HFF-Myc (cell line): ENCODE results near the gene FOLR1.

Experiments used
- DNase-seq: peaks from one replicate; pipeline ENCODE4 v3.0.0-alpha.2; 2011; ENCODE audit warnings: low read depth; ENCODE audit errors: extremely low read depth
- H3K4me3 ChIP-seq: replicated peaks from 2 replicates; pipeline ENCODE4 v1.5.1; 2011; ENCODE audit warnings: low read depth, mild to moderate bottlenecking, control low read depth, low read length
- TF ChIP-seq, protein P1 (sequence below): IDR thresholded peaks from 2 replicates; pipeline ENCODE4 v1.5.1; 2012; ENCODE audit warnings: mild to moderate bottlenecking, low read depth, low read length, control low read depth; ENCODE audit errors: missing control alignments

The FOLR1 gene

GRCh38 chr11:72226701-72227100 is 34.8 kb downstream of the FOLR1 start:
- no peak overlapping the region for H3K4me3 ChIP-seq
- TF ChIP-seq, protein P1, sequence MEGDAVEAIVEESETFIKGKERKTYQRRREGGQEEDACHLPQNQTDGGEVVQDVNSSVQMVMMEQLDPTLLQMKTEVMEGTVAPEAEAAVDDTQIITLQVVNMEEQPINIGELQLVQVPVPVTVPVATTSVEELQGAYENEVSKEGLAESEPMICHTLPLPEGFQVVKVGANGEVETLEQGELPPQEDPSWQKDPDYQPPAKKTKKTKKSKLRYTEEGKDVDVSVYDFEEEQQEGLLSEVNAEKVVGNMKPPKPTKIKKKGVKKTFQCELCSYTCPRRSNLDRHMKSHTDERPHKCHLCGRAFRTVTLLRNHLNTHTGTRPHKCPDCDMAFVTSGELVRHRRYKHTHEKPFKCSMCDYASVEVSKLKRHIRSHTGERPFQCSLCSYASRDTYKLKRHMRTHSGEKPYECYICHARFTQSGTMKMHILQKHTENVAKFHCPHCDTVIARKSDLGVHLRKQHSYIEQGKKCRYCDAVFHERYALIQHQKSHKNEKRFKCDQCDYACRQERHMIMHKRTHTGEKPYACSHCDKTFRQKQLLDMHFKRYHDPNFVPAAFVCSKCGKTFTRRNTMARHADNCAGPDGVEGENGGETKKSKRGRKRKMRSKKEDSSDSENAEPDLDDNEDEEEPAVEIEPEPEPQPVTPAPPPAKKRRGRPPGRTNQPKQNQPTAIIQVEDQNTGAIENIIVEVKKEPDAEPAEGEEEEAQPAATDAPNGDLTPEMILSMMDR = no peak
- no peak for DNase-seq

DNA sequence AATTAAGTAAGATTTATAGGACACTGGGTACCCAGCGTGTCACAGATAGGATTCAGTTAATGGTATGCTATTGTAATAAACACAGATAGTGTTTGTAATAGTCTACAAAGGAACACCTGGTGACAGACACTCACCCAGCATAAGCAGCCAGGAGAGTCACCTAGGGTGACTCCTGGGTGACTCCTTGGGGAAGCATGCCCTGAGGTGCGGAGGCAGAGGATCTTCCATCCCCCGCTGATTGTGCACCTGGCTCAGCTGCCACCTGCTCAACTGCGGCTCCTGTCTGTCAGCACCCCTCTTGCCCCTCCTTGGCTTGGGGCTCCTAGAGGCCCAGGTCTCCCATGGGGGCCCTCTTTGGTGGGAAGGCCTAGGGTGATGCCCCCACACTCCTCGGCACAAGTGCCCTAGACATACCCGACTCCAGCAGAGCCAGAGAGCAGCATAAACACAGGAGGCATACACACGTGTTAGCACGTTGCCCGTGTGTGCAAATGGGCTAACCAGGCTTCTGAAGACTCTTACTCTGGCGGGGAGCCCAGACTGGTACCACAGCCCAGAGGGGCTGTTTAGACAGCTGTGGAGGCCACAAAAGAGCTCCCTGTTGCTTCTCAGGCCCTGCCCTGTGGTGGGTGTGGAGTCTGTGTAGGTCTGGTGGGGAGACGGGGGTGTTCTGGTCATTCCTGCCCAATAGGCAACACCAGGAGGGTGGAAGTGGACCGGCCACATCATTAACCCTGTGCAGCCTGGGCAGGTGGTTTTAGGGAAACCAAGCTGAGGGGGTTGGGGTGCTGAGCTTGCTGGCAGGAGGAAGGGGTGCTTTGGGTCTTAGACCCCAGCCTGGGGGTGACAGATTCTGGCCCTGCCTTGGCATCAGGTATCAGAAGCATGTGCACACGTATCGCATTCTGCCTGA is 35.6 kb downstream of the FOLR1 start:
- no peak overlapping the region for H3K4me3 ChIP-seq
- TF ChIP-seq, protein P1 = no peak
- no peak for DNase-seq

DNA sequence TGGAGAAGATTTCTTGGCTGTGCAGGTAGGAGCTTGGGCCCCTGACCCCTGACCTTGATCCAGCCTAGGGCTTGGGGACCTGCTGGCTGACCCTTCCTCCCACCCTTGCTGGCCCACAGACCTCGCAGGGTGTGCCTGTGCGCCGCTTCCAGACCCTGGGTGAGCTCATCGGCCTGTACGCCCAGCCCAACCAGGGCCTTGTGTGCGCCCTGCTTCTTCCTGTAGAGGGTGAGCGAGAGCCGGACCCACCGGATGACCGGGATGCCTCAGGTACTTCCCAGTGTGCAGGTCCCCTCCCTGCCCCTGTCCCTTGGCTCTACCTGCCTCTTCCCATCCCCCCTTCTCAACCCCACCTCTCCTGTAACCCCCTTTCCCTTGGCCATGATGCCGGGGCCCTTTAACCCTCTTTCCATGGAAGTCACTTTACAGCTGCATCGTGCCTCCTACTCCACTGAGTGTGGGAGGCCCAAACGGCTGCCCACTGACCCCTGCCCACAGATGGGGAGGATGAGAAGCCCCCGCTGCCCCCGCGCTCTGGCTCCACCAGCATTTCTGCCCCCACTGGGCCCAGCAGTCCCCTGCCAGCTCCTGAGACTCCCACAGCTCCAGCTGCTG is 36.4 kb downstream of the FOLR1 start:
- no peak for DNase-seq
- TF ChIP-seq, protein P1 = no peak

DNA sequence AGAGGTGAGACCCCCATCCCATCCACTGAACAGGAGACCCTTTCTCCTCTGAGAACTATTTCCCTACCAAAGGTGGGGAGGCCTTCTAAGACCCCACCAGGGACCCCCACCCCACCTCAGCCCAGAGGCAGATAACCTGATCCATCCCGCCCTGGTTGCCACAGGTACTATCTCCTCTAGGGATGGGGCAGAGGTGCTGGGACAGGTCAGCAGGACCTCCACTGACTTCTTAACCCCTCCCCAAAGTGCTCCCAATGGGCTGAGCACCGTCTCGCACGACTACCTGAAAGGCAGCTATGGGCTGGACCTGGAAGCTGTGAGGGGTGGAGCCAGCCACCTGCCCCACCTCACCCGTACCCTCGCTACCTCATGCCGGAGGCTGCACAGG is 36.9 kb downstream of the FOLR1 start:
- TF ChIP-seq, protein P1 = no peak
- DNase-seq = no peak
- no peak overlapping the region for H3K4me3 ChIP-seq

More for the DNA sequence above, 36.4 kb downstream of the FOLR1 start:
- H3K4me3 ChIP-seq = no peak overlapping the region

- no peak for DNase-seq
- H3K4me3 ChIP-seq = no peak overlapping the region
- TF ChIP-seq, protein P1 = no peak
These were observed 37.5 kb downstream of the FOLR1 start for GRCh38 chr11:72229336-72229924.

- TF ChIP-seq, protein P1 = no peak
- no peak for DNase-seq
- H3K4me3 ChIP-seq = no peak overlapping the region
These were observed 38.2 kb downstream of the FOLR1 start for GRCh38 chr11:72229925-72230763.
